ENCODE measurements around the gene TMEM248.
"Not testable (repeated sequence)": the region's sequence is repeated elsewhere in the genome, so short reads cannot be mapped to it uniquely, and the experiment has no call there.

The TMEM248 gene

GRCh38 chr7:66886152-66886551 lies 34.9 kb upstream of the TMEM248 start:
- no peak for TF ChIP-seq CTCF (IDR thresholded peaks at IDR 0.05; ENCODE audit: borderline replicate concordance, insufficient read depth, low read depth, low read length)
- H3K4me3 ChIP-seq (ENCODE audit: low read depth, low read length), result no peak overlapping the region

- H3K4me3 ChIP-seq (ENCODE audit: low read depth, low read length), result not testable (repeated sequence)
Observed at GRCh38 chr7:66888223-66888622, 32.8 kb upstream of the TMEM248 start.

GRCh38 chr7:66894463-66895080 lies 26.5 kb upstream of the TMEM248 start:
- no peak for TF ChIP-seq CTCF (IDR thresholded peaks at IDR 0.05; ENCODE audit: borderline replicate concordance, insufficient read depth, low read depth, low read length)
- H3K4me3 ChIP-seq (ENCODE audit: low read depth, low read length), result no peak overlapping the region

- no peak for TF ChIP-seq CTCF (IDR thresholded peaks at IDR 0.05; ENCODE audit: borderline replicate concordance, insufficient read depth, low read depth, low read length)
- no peak overlapping the region for H3K4me3 ChIP-seq (ENCODE audit: low read depth, low read length)
Observed at GRCh38 chr7:66896441-66896840, 24.6 kb upstream of the TMEM248 start.

- H3K4me3 ChIP-seq (ENCODE audit: low read depth, low read length), result no peak overlapping the region
- TF ChIP-seq CTCF (IDR thresholded peaks at IDR 0.05; ENCODE audit: borderline replicate concordance, insufficient read depth, low read depth, low read length), result no peak
Observed at GRCh38 chr7:66899552-66900280, 21.3 kb upstream of the TMEM248 start.

- H3K4me3 ChIP-seq (ENCODE audit: low read depth, low read length), result no peak overlapping the region
- no peak for TF ChIP-seq CTCF (IDR thresholded peaks at IDR 0.05; ENCODE audit: borderline replicate concordance, insufficient read depth, low read depth, low read length)
Observed at GRCh38 chr7:66901941-66902843, 18.8 kb upstream of the TMEM248 start.

GRCh38 chr7:66902844-66903180 lies 18.2 kb upstream of the TMEM248 start:
- no peak for TF ChIP-seq CTCF (IDR thresholded peaks at IDR 0.05; ENCODE audit: borderline replicate concordance, insufficient read depth, low read depth, low read length)
- no peak overlapping the region for H3K4me3 ChIP-seq (ENCODE audit: low read depth, low read length)

Measured in GM12875 (cell line).